ENCODE measurements around the gene MMP17. TPM values are rescaled to one million over a fixed set of nuclear protein-coding genes. Genes with fewer than 3 reads are reported as not detected.
A peak's percentile ranks its signal among the peaks of the same experiment; 100 is the strongest.

The MMP17 gene
- total and polyA plus RNA-seq, 5 experiments from 2014 or later = 0.62 to 1.5 TPM; not detected in 3

- Mint-ChIP-seq H3K9me3 (no peaks in the 10 kb centered on the region), H3K27ac (peak overlapping the region in 4 of 10 donors; percentile 4 to 72 (median 59)), H3K36me3 (no peaks in the 10 kb centered on the region), H3K4me1 (peaks cover 2 to 10% (median 9%) of the 10 kb centered on the region in 4 donors), H3K27me3 (peaks cover 2 to 26% (median 7%) of the 10 kb centered on the region in 5 donors), H3K4me3 (peak overlapping the region in 1 of 10 donors; percentile 48)
- POLR2A ChIA-PET = no interaction called here
- no peak for ATAC-seq
- no peak for DNase-seq
Observed at GRCh38 chr12:131860472-131861260, 32.5 kb downstream of the MMP17 start.

DNA sequence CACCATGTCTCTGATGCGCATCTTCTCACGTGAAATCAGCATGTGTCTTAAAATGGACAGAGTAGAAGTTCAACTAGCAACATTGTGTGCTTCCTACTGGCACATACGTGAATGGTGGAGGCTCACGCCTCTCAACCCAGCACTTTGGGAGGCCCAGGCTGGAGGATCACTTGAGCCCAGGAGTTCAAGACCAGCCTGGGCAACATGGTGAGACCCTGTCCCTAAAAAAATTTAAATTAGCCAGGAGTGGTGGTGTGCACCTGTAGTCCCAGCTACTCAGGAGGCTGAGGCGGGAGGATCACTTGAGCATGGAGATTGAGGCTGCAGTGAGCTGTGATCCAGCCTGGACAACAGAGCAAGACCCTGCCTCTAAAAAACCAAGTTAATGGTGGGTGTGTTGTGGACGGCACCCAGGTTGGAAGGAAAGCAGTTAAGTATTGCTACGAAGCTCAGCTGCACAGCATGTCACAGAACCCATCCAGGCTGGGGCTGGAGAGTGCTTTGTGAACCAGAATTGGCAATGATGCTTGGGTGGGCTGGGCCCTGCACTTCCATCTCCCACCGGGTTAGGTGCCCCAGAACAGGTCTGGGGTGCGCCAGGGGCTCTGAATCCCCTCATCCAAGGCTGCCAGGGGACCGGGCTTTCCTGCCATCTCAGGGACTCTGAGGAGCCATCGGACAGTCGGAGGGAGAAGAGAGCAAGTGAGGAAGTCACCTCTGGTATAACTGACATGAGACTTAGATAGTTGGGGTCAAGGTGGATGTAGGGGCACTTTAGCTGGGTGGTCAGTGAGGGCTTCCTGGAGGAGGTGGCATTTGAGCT lies 33.3 kb downstream of the MMP17 start:
- H3K27me3 Mint-ChIP-seq = peaks cover 0 to 18% (median 2%) of the 10 kb centered on the region in 5 donors
- H3K27ac Mint-ChIP-seq = peak overlapping the region in 1 of 10 donors; percentile 62
- no peaks in the 10 kb centered on the region for H3K9me3 Mint-ChIP-seq
- no peaks in the 10 kb centered on the region for H3K36me3 Mint-ChIP-seq
- peak overlapping the region in 1 of 10 donors; percentile 48 for H3K4me3 Mint-ChIP-seq
- DNase-seq = no peak
- H3K4me1 Mint-ChIP-seq = peaks cover 2 to 10% (median 6%) of the 10 kb centered on the region in 4 donors
- ATAC-seq = no peak
- POLR2A ChIA-PET = no interaction called here

GRCh38 chr12:131862084-131862441 lies 33.9 kb downstream of the MMP17 start:
- H3K9me3 Mint-ChIP-seq = no peaks in the 10 kb centered on the region
- POLR2A ChIA-PET = no interaction called here
- no peak overlapping the region for H3K4me3 Mint-ChIP-seq

DNA sequence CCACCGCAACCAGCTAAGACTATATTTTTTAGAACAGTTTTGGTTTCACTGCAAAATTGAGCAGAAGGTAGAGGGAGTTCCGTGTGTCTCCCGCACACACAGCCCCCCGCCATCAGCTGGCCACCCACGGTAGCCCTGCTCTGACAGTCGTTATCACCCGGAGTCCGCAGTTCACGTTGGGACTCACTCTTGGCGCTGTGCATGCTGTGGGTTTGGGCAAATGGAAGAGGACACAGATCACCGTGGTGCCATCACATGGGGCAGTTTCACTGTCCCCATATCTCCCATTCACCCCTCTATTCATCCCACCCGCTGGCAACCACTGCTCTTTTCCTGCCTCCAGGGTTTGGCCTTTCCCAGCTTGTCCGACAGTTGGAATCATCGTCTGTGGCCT lies 34.4 kb downstream of the MMP17 start:
- Mint-ChIP-seq H3K27ac (no peak overlapping the region), H3K27me3 (peaks cover 0 to 12% (median 2%) of the 10 kb centered on the region in 5 donors), H3K4me3 (no peak overlapping the region), H3K4me1 (peaks cover under 1 to 10% (median 6%) of the 10 kb centered on the region in 4 donors), H3K9me3 (no peaks in the 10 kb centered on the region), H3K36me3 (no peaks in the 10 kb centered on the region)
- POLR2A ChIA-PET = no interaction called here
- ATAC-seq (no peak), DNase-seq (no peak)

More at GRCh38 chr12:131862084-131862441, 33.9 kb downstream of the MMP17 start:
- ATAC-seq = no peak
- peaks cover 0 to 16% (median 2%) of the 10 kb centered on the region in 5 donors for H3K27me3 Mint-ChIP-seq
- no peaks in the 10 kb centered on the region for H3K36me3 Mint-ChIP-seq
- peaks cover 2 to 10% (median 6%) of the 10 kb centered on the region in 4 donors for H3K4me1 Mint-ChIP-seq
- no peak overlapping the region for H3K27ac Mint-ChIP-seq
- no peak for DNase-seq

GRCh38 chr12:131862994-131863710 lies 35.0 kb downstream of the MMP17 start:
- H3K4me3 Mint-ChIP-seq = no peak overlapping the region
- DNase-seq = no peak
- no peaks in the 10 kb centered on the region for H3K36me3 Mint-ChIP-seq
- H3K4me1 Mint-ChIP-seq = peaks cover 0 to 10% (median 6%) of the 10 kb centered on the region in 4 donors
- ATAC-seq = no peak
- H3K9me3 Mint-ChIP-seq = no peaks in the 10 kb centered on the region
- POLR2A ChIA-PET = no interaction called here
- no peak overlapping the region for H3K27ac Mint-ChIP-seq
- peaks cover 0 to 6% (median 1%) of the 10 kb centered on the region in 5 donors for H3K27me3 Mint-ChIP-seq

DNA sequence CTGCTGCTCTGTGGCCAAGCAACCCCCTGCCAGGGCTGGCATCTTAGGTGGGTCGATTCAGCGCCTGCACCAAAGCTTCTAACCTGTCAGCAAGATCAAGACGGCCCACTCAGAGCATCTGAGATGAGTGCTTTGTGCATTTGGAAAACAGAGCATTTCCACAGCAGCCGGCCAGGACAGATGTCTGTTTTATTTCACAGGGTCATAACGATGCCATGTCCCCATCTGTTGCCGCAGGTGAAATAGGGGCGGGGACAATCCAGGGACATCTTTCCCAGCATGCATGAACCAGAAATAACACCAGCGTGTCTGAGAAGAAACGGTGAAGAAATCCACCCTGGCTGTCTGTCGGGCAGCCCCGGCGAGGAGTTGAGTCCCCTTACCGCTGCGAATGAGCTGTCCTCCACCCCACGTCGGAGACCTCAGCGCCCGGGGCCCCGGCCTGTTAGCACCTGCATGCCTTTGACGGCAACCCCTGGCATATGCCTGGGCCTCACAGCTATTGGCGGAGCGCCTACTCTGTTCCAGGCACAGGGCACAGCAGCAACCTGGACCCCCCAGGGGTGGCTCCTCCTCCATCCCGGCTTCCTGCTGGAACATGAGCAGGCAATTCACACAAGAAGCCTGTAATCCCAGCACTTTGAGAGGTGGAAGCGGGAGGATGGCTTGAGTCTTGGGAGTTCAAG lies 35.7 kb downstream of the MMP17 start:
- POLR2A ChIA-PET = no interaction called here
- no peak overlapping the region for H3K27ac Mint-ChIP-seq

DNA sequence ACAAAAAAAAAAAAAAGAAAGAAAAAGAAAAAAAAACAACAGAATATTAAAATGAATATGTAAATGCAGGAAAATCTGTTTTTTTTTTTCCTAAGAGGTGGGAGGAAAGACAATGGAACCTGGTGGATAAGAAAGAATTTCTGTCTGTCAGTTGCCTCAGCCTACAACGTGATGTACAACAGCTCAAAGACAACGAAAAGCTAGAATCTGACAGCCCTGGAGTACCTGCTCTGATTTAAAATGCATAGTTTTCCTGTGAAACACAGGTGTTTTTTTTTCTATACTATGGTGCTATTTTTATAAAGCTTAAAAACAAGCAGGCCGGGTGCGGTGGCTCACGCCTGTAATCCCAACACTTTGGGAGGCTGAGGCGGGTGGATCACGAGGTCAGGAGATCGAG lies 36.3 kb downstream of the MMP17 start:
- DNase-seq (no peak), ATAC-seq (no peak)
- no peak overlapping the region for H3K4me3 Mint-ChIP-seq
- H3K27me3 Mint-ChIP-seq = peaks cover 0 to 1% (median 0%) of the 10 kb centered on the region in 5 donors
- H3K36me3 Mint-ChIP-seq = no peaks in the 10 kb centered on the region
- H3K27ac Mint-ChIP-seq = no peak overlapping the region
- POLR2A ChIA-PET = interaction anchor here (0.7 kb wide), 1 partner anchor 34 kb away, joined by 4 read pairs; no protein-coding TSS in a partner anchor
- peaks cover 0 to 10% (median 6%) of the 10 kb centered on the region in 4 donors for H3K4me1 Mint-ChIP-seq
- H3K9me3 Mint-ChIP-seq = no peaks in the 10 kb centered on the region

More for the DNA sequence above, 35.7 kb downstream of the MMP17 start:
- DNase-seq (no peak), ATAC-seq (no peak)
- peaks cover 0 to 10% (median 6%) of the 10 kb centered on the region in 4 donors for H3K4me1 Mint-ChIP-seq
- H3K27me3 Mint-ChIP-seq = peaks cover 0 to 1% (median 0%) of the 10 kb centered on the region in 5 donors
- H3K9me3 Mint-ChIP-seq = no peaks in the 10 kb centered on the region
- H3K36me3 Mint-ChIP-seq = no peaks in the 10 kb centered on the region
- no peak overlapping the region for H3K4me3 Mint-ChIP-seq

DNA sequence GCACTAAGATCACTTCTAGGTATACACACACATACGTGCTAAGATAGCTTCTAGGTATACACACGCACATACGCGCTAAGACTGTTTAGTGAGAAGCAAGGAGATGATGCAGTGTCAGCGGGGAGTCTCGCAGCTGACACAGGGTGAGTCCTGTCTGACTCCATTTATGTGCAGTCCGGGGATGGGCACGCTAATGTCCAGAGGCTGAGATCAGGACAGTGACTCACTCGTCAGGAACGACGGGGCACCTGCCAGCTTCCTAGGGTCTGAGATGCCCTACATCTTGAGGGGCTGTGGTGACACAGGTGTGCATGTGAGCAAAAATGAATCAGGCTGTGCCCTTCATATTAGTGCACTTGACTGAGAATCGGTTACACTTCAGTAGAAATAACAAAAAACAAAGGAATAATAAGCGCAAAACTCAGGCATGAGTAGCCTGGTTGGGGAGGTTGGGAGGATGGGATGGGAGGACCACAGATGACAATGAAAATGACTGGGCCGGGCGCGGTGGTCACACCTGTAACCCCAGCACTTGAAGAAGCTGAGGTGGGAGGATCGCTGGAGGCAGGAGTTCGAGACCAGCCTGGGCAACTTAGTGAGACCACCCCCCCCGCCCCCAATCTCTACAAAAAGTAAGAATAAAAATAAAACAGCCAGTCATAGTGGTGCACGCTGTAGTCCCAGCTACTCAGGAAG lies 37.1 kb downstream of the MMP17 start:
- Mint-ChIP-seq H3K4me1 (peaks cover 1 to 8% (median 5%) of the 10 kb centered on the region in 4 donors), H3K9me3 (no peaks in the 10 kb centered on the region), H3K27me3 (peaks cover 0 to 1% (median 0%) of the 10 kb centered on the region in 5 donors), H3K27ac (no peak overlapping the region), H3K4me3 (no peak overlapping the region), H3K36me3 (no peaks in the 10 kb centered on the region)
- POLR2A ChIA-PET = no interaction called here
- DNase-seq = no peak
- no peak for ATAC-seq

DNA sequence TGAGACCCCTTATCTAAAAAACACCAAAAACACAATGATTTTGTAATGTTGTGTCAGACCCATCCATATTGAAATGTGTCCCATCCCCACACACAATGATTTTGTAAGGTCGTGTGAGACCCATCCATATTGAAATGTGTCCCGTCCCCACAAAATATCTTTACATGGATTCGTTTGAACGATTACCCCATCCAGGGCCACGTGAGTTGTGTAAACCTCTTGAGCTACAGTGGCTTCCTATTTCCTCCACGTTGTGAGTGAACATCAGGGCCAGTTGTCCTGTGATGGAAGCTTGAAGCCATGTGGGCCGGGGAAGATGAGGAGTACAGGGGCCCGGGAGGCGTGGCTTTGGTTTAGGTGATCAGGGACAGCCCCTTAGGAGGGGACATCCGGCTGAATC lies 39.3 kb downstream of the MMP17 start:
- Mint-ChIP-seq H3K36me3 (no peaks in the 10 kb centered on the region), H3K27ac (no peak overlapping the region), H3K9me3 (no peaks in the 10 kb centered on the region), H3K4me1 (peaks cover 0 to 1% (median 0%) of the 10 kb centered on the region in 4 donors), H3K27me3 (peaks cover 0 to 2% (median 0%) of the 10 kb centered on the region in 5 donors), H3K4me3 (no peak overlapping the region)
- DNase-seq = no peak
- POLR2A ChIA-PET = no interaction called here
- no peak for ATAC-seq

- no peak for DNase-seq
- ATAC-seq = no peak
- Mint-ChIP-seq H3K27me3 (peaks cover 0 to 2% (median 0%) of the 10 kb centered on the region in 5 donors), H3K9me3 (peaks cover 0 to 2% (median 0%) of the 10 kb centered on the region in 9 donors), H3K27ac (no peak overlapping the region), H3K4me3 (no peak overlapping the region), H3K4me1 (peaks cover 0 to 1% (median 0%) of the 10 kb centered on the region in 4 donors), H3K36me3 (no peaks in the 10 kb centered on the region)
- POLR2A ChIA-PET = no interaction called here
Observed at GRCh38 chr12:131867891-131868675, 39.9 kb downstream of the MMP17 start.

DNA sequence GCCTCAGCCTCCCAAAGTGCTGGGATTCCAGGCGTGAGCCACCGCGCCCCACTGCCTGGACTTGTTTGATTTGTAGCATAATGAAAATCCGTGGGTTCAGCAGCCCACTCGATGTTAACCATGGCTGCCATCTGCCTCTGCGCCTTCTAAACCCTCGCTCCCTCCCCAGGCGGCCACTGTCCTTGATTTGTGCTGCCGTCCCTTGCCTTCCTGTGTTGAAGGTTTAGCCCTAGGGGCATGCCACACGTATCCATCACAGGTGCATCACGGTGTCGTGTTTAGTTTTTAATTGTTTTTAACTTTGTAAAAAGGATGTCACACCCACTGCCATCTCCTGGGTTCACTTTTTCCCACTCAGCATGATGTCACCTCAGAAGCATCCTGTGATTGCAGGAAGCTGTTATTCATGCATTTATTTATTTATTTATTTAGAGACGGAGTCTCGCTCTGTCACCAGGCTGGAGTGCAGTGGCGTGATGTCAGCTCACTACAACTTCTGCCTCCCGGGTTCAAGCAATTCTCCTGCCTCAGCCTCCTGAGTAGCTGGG lies 41.8 kb downstream of the MMP17 start:
- no peak overlapping the region for H3K27ac Mint-ChIP-seq
- H3K27me3 Mint-ChIP-seq = peaks cover 0 to 2% (median 0%) of the 10 kb centered on the region in 5 donors
- no peak for DNase-seq
- no peak overlapping the region for H3K4me3 Mint-ChIP-seq
- peaks cover 0 to 14% (median 2%) of the 10 kb centered on the region in 9 donors for H3K9me3 Mint-ChIP-seq
- no peak for ATAC-seq
- H3K4me1 Mint-ChIP-seq = peaks cover 0 to 1% (median 0%) of the 10 kb centered on the region in 4 donors
- H3K36me3 Mint-ChIP-seq = peaks cover 0 to 4% (median 3%) of the 10 kb centered on the region in 3 donors
- POLR2A ChIA-PET = no interaction called here
